Fibroblast of lung (primary cell): Measurements from ENCODE around the gene CCNDBP1.

Source experiments
- EZH2 ChIP-seq: IDR thresholded peaks from 2 replicates; pipeline ENCODE4 v1.5.1; 2012; ENCODE audit warnings: low read length, control low read depth, mild to moderate bottlenecking; ENCODE audit errors: missing control alignments
- TF ChIP-seq, protein P1 (sequence below), 2 donors: IDR thresholded peaks in 1 of 2; conservative IDR thresholded peaks in 1 of 2; 1 replicate in 1 of 2; 2 replicates in 1 of 2; pipeline ENCODE4 v1.5.1; 2011 to 2012; ENCODE audit warnings: low read length in 2 of 2, control low read depth in 1 of 2, inconsistent platforms in 1 of 2, low read depth in 1 of 2, mild to moderate bottlenecking in 1 of 2

DNA sequence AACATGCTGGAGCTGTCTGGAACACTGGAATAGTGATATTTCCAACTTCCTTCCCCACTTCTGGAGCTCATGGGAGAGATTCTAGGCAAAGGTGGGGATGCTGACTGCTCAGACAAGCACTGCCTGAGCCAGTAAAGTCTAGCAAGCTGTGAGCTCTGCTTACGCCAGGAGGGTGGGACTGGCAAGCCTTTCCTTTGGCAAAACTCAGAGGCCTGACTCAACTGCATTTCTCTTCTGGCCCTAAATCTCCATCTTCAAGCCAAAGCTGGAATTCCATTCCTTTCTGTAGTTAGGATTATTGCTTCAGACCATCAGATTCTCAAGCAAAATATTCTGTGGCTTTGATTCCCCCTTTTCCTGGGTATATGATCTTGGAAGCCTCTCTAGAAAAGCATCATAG is 55.9 kb downstream of the CCNDBP1 start:
- TF ChIP-seq, protein P1, sequence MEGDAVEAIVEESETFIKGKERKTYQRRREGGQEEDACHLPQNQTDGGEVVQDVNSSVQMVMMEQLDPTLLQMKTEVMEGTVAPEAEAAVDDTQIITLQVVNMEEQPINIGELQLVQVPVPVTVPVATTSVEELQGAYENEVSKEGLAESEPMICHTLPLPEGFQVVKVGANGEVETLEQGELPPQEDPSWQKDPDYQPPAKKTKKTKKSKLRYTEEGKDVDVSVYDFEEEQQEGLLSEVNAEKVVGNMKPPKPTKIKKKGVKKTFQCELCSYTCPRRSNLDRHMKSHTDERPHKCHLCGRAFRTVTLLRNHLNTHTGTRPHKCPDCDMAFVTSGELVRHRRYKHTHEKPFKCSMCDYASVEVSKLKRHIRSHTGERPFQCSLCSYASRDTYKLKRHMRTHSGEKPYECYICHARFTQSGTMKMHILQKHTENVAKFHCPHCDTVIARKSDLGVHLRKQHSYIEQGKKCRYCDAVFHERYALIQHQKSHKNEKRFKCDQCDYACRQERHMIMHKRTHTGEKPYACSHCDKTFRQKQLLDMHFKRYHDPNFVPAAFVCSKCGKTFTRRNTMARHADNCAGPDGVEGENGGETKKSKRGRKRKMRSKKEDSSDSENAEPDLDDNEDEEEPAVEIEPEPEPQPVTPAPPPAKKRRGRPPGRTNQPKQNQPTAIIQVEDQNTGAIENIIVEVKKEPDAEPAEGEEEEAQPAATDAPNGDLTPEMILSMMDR (conservative IDR thresholded peaks at IDR 0.05 in 1 of 2, IDR thresholded peaks at IDR 0.05 in 1 of 2; ENCODE audit: low read depth in 1 of 2, low read length in 2 of 2) = no peak
- no peak for TF ChIP-seq EZH2
